Activated CD8-positive, alpha-beta T cell treated with anti-CD3 and anti-CD28 coated beads for 36 hours (primary cell): ENCODE measurements around the gene RPL22. TPM values are rescaled to one million over a fixed set of nuclear protein-coding genes. Genes with fewer than 3 reads are reported as not detected.

Experiments used
- ATAC-seq: fragments of 200-7000 bp; cut with Tn5 transposase; one replicate; pipeline ENCODE4 v1.10.0; 2021; ENCODE audit warnings: mild to moderate bottlenecking, moderate library complexity
- CTCF ChIA-PET: fragments of 350-600 bp; sonication (Branson Sonifier 250); formaldehyde crosslinking; loops from one replicate; lab custom pipeline; 2021; ENCODE audit warnings: antibody characterized with exemption; lab: Charles Lee
- POLR2A ChIA-PET: fragments of 350-600 bp; sonication (Branson Sonifier 250); formaldehyde crosslinking; loops from one replicate; lab custom pipeline; 2021; ENCODE audit warnings: antibody characterized with exemption; lab: Charles Lee
- DNase-seq: peaks from one replicate; pipeline ENCODE4 v3.0.0-alpha.2; 2020
- H3K27ac Mint-ChIP-seq: one replicate; pipeline ENCODE4 v1.8.0; 2021; ENCODE audit warnings: mild to moderate bottlenecking, mixed read lengths
- H3K27me3 Mint-ChIP-seq: one replicate; pipeline ENCODE4 v1.8.0; 2021; ENCODE audit warnings: mixed read lengths
- H3K36me3 Mint-ChIP-seq: one replicate; pipeline ENCODE4 v1.8.0; 2021; ENCODE audit warnings: low read depth, mixed read lengths
- H3K4me1 Mint-ChIP-seq: one replicate; pipeline ENCODE4 v1.8.0; 2021; ENCODE audit warnings: low read depth, mixed read lengths
- H3K4me3 Mint-ChIP-seq: one replicate; pipeline ENCODE4 v1.8.0; 2021; ENCODE audit warnings: mild to moderate bottlenecking, moderate library complexity, mixed read lengths
- H3K9me3 Mint-ChIP-seq: one replicate; pipeline ENCODE4 v1.8.0; 2021; ENCODE audit warnings: mixed read lengths
- CTCF ChIP-seq: fragments of 200-600 bp; IDR thresholded peaks from one replicate; pipeline ENCODE4 v1.8.0; 2022; ENCODE audit warnings: antibody characterized with exemption, mild to moderate bottlenecking
- intact Hi-C: fragments of 100-400 bp; cut with micrococcal nuclease; formaldehyde crosslinking; loops from one replicate; pipeline ENCODE4 v1.10.0; 2022
- total RNA-seq, 2 experiments: library from RNA; stranded (reverse); gene quantifications; one replicate each; pipeline ENCODE4 v1.2.3, GENCODE V29; 2021

RPL22 gene
- total RNA-seq, 2 experiments from 2014 or later, result 372 to 473 TPM

- Mint-ChIP-seq H3K9me3 (no peaks in the 10 kb centered on the region), H3K36me3 (no peaks in the 10 kb centered on the region), H3K4me3 (peak overlapping the region; percentile 34), H3K4me1 (peaks cover 3% of the 10 kb centered on the region), H3K27ac (no peak overlapping the region), H3K27me3 (peaks cover 6% of the 10 kb centered on the region)
- peak; percentile 77 for DNase-seq
- intact Hi-C loops, result no loop called here
- ATAC-seq, result peak; percentile 97
- TF ChIP-seq CTCF, result no peak
- CTCF ChIA-PET, result no interaction called here
- POLR2A ChIA-PET, result no interaction called here
These were observed 50.7 kb downstream of the RPL22 start for GRCh38 chr1:6148497-6149241.

GRCh38 chr1:6145864-6146410, 53.5 kb downstream of the RPL22 start:
- H3K4me3 Mint-ChIP-seq, result no peak overlapping the region
- peaks cover 6% of the 10 kb centered on the region for H3K27me3 Mint-ChIP-seq
- intact Hi-C loops, result no loop called here
- no peak for DNase-seq
- ChIA-PET POLR2A (interaction anchor here (0.8 kb wide), 1 partner anchor 15 kb away, joined by 3 read pairs; no protein-coding TSS in a partner anchor), CTCF (interaction anchor here (1.0 kb wide), 2 partner anchors 10 to 101 kb away, joined by 3 read pairs; no protein-coding TSS in a partner anchor)
- TF ChIP-seq CTCF, result no peak
- H3K9me3 Mint-ChIP-seq, result no peaks in the 10 kb centered on the region
- ATAC-seq, result no peak
- peaks cover 3% of the 10 kb centered on the region for H3K4me1 Mint-ChIP-seq
- H3K27ac Mint-ChIP-seq, result no peak overlapping the region
- no peaks in the 10 kb centered on the region for H3K36me3 Mint-ChIP-seq

GRCh38 chr1:6145396-6145750, 54.0 kb downstream of the RPL22 start:
- Mint-ChIP-seq H3K9me3 (no peaks in the 10 kb centered on the region), H3K36me3 (no peaks in the 10 kb centered on the region), H3K27me3 (peaks cover 6% of the 10 kb centered on the region), H3K4me1 (peaks cover 3% of the 10 kb centered on the region), H3K4me3 (no peak overlapping the region), H3K27ac (no peak overlapping the region)
- ChIA-PET CTCF (interaction anchor here (1.0 kb wide), 2 partner anchors 10 to 102 kb away, joined by 3 read pairs; no protein-coding TSS in a partner anchor), POLR2A (no interaction called here)
- no peak for TF ChIP-seq CTCF
- intact Hi-C loops, result no loop called here
- ATAC-seq, result no peak
- no peak for DNase-seq

- no peak for TF ChIP-seq CTCF
- no peak for DNase-seq
- no peak overlapping the region for H3K27ac Mint-ChIP-seq
- intact Hi-C loops, result no loop called here
- H3K9me3 Mint-ChIP-seq, result no peaks in the 10 kb centered on the region
- H3K36me3 Mint-ChIP-seq, result no peaks in the 10 kb centered on the region
- H3K27me3 Mint-ChIP-seq, result peaks cover 6% of the 10 kb centered on the region
- CTCF ChIA-PET, result interaction anchor here (1.0 kb wide), 1 partner anchor 9 kb away, joined by 3 read pairs; no protein-coding TSS in a partner anchor
- no peak overlapping the region for H3K4me3 Mint-ChIP-seq
- ATAC-seq, result no peak
- POLR2A ChIA-PET, result interaction anchor here (0.7 kb wide), 1 partner anchor 42 kb away, joined by 3 read pairs; no protein-coding TSS in a partner anchor
- peaks cover 3% of the 10 kb centered on the region for H3K4me1 Mint-ChIP-seq
These were observed 54.6 kb downstream of the RPL22 start for GRCh38 chr1:6144647-6145395.
